Tibial nerve (tissue), 4 donors: ENCODE data around the gene MYOM1.

Source experiments
- CTCF ChIP-seq, 5 experiments: fragments of 200-600 bp in 3 of 5; fragments of 450-650 bp in 2 of 5; sonication (generic) in 3 of 5; IDR thresholded peaks; one replicate each; pipeline ENCODE4 v1.5.1; 2016 to 2019; ENCODE audit warnings: antibody characterized with exemption in 5 of 5, mild to moderate bottlenecking in 3 of 5, moderate library complexity in 2 of 5
- EP300 ChIP-seq, 2 donors: sonication (generic); formaldehyde crosslinking; IDR thresholded peaks; one replicate each; pipeline ENCODE4 v1.6.1; 2017; ENCODE audit warnings: antibody characterized with exemption in 2 of 2, mild to moderate bottlenecking in 1 of 2
- POLR2A ChIP-seq, 2 donors: fragments of 450-650 bp; IDR thresholded peaks; one replicate each; pipeline ENCODE4 v1.6.1; 2017; ENCODE audit warnings: antibody characterized with exemption in 2 of 2, mild to moderate bottlenecking in 2 of 2, moderate library complexity in 2 of 2

- TF ChIP-seq CTCF (IDR thresholded peaks at IDR 0.05) (no peak), POLR2A (IDR thresholded peaks at IDR 0.05) (no peak), EP300 (IDR thresholded peaks at IDR 0.05) (no peak)
These were observed 3.6 kb upstream of the MYOM1 start for GRCh38 chr18:3223356-3223755.
